K562 (cell line): Measurements from ENCODE around the gene LZTS3. TPM values are rescaled to one million over a fixed set of nuclear protein-coding genes. Genes with fewer than 3 reads are reported as not detected.
A peak's percentile ranks its signal among the peaks of the same experiment; 100 is the strongest.

ENCODE experiments used
- ATF3 ChIP-seq, 2 experiments: fragments of 450-650 bp in 1 of 2; sonication (generic) in 1 of 2; formaldehyde crosslinking in 1 of 2; IDR thresholded peaks in 1 of 2; conservative IDR thresholded peaks in 1 of 2; 2 replicates each; pipeline versions ENCODE4 v1.6.1 to v1.8.1; 2016 to 2023; ENCODE audit warnings: mild to moderate bottlenecking in 2 of 2, moderate library complexity in 2 of 2, inconsistent platforms in 1 of 2, missing genetic modification reagents in 1 of 2
- CBX8 ChIP-seq: fragments of 200-600 bp; sonication (generic); IDR thresholded peaks from 2 replicates; pipeline ENCODE4 v1.6.1; 2012; ENCODE audit warnings: borderline replicate concordance, mixed run types, low read depth, mild to moderate bottlenecking, moderate library complexity, mixed read lengths, low read length, control low read depth, inconsistent platforms; ENCODE audit not compliant: poor library complexity, severe bottlenecking; ENCODE audit errors: extremely low read depth
- HDAC8 ChIP-seq: fragments of 450-650 bp; IDR thresholded peaks from 2 replicates; pipeline ENCODE4 v1.6.1; 2016; ENCODE audit warnings: mild to moderate bottlenecking, missing genetic modification characterization, moderate library complexity, missing compliant biosample characterization
- NONO ChIP-seq, 2 experiments: fragments of 200-400 bp in 1 of 2; fragments of 450-650 bp in 1 of 2; formaldehyde crosslinking in 1 of 2; IDR thresholded peaks; 2 replicates each; pipeline ENCODE4 v1.6.1; 2017; ENCODE audit warnings: low read depth in 2 of 2, mild to moderate bottlenecking in 2 of 2, moderate library complexity in 2 of 2, low read length in 1 of 2
- NRF1 ChIP-seq, 2 experiments: fragments of 450-650 bp; IDR thresholded peaks in 1 of 2; conservative IDR thresholded peaks in 1 of 2; 2 replicates each; pipeline ENCODE4 v1.6.1; 2014; ENCODE audit warnings: mild to moderate bottlenecking in 2 of 2
- TFAP4 ChIP-seq: sonication (generic); formaldehyde crosslinking; IDR thresholded peaks from 2 replicates; pipeline ENCODE4 v1.8.0; 2022; ENCODE audit warnings: missing genetic modification reagents, mild to moderate bottlenecking, moderate library complexity, borderline replicate concordance
- ZBTB26 ChIP-seq: fragments of 450-650 bp; formaldehyde crosslinking; IDR thresholded peaks from 2 replicates; pipeline ENCODE4 v1.4.0; 2022; ENCODE audit warnings: missing genetic modification characterization
- ZFX ChIP-seq: sonication (generic); formaldehyde crosslinking; IDR thresholded peaks from 2 replicates; pipeline ENCODE4 v1.8.0; 2022; ENCODE audit warnings: mild to moderate bottlenecking, missing genetic modification reagents, moderate library complexity
- polyA plus RNA-seq, 8 experiments: library from polyadenylated mRNA; depleted of rRNA in 4 of 8; stranded (reverse) in 5 of 8; unstranded in 3 of 8; fragments of >200 nt; fragmentation: Nextera tagmentation in 2 of 8; fragmentation: Illumina TruSeq in 1 of 8; extraction: Ambion mirVana in 2 of 8; extraction: Trizol in 1 of 8; gene quantifications; 2 replicates each; pipeline versions ENCODE4 v1.2.1 to v1.2.3, GENCODE V29; 2011 to 2014; ENCODE audit warnings: inconsistent platforms in 1 of 8, missing spikeins in 1 of 8
- total RNA-seq, 7 experiments: library from RNA; depleted of rRNA in 6 of 7; stranded (reverse); fragments of >200 nt in 6 of 7; fragmentation: Illumina TruSeq in 2 of 7; extraction: Trizol in 2 of 7; gene quantifications; 2 replicates each; pipeline versions ENCODE4 v1.2.1 to v1.2.3, GENCODE V29; 2011 to 2021; ENCODE audit warnings: low replicate concordance in 1 of 7
- TF ChIP-seq, protein P1 (sequence below), 2 experiments: fragments of 450-650 bp in 1 of 2; sonication (generic) in 1 of 2; formaldehyde crosslinking; conservative IDR thresholded peaks; 2 replicates each; pipeline versions ENCODE4 v1.4.0 to v1.8.1; 2020 to 2022; ENCODE audit warnings: mild to moderate bottlenecking in 1 of 2, missing genetic modification reagents in 1 of 2
- TF ChIP-seq, protein P2 (sequence below): fragments of 450-650 bp; IDR thresholded peaks from 2 replicates; pipeline ENCODE4 v1.7.0; 2016; ENCODE audit warnings: borderline replicate concordance
- TF ChIP-seq, protein P3 (sequence below): fragments of 450-650 bp; formaldehyde crosslinking; conservative IDR thresholded peaks from 2 replicates; pipeline ENCODE4 v1.4.0; 2022; ENCODE audit warnings: mild to moderate bottlenecking, missing genetic modification characterization
- TF ChIP-seq, protein P4 (sequence below): fragments of 450-650 bp; IDR thresholded peaks from 2 replicates; pipeline ENCODE4 v1.6.1; 2016; ENCODE audit warnings: missing biosample characterization, missing genetic modification characterization
- TF ChIP-seq, protein P5 (sequence below): fragments of 450-650 bp; IDR thresholded peaks from 2 replicates; pipeline ENCODE4 v1.7.1; 2018; ENCODE audit warnings: mild to moderate bottlenecking, low read depth; ENCODE audit not compliant: partially characterized antibody

LZTS3 gene
- total and polyA plus RNA-seq, 9 of the 15 experiments (the other 6 are each of a cell fraction or from before 2014, with no cell fraction given), result 0.07 to 2.9 (median 2.0) TPM

GRCh38 chr20:3204124-3204794 lies 30.9 kb upstream of the LZTS3 start, which contains the start of gene DDRGK1 (continued):
- TF ChIP-seq, protein P1, sequence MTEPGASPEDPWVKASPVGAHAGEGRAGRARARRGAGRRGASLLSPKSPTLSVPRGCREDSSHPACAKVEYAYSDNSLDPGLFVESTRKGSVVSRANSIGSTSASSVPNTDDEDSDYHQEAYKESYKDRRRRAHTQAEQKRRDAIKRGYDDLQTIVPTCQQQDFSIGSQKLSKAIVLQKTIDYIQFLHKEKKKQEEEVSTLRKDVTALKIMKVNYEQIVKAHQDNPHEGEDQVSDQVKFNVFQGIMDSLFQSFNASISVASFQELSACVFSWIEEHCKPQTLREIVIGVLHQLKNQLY (CRISPR knock-in tag; conservative IDR thresholded peaks at IDR 0.05), result no peak
- TF ChIP-seq, protein P2, sequence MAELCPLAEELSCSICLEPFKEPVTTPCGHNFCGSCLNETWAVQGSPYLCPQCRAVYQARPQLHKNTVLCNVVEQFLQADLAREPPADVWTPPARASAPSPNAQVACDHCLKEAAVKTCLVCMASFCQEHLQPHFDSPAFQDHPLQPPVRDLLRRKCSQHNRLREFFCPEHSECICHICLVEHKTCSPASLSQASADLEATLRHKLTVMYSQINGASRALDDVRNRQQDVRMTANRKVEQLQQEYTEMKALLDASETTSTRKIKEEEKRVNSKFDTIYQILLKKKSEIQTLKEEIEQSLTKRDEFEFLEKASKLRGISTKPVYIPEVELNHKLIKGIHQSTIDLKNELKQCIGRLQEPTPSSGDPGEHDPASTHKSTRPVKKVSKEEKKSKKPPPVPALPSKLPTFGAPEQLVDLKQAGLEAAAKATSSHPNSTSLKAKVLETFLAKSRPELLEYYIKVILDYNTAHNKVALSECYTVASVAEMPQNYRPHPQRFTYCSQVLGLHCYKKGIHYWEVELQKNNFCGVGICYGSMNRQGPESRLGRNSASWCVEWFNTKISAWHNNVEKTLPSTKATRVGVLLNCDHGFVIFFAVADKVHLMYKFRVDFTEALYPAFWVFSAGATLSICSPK, result no peak
- TF ChIP-seq HDAC8 (tag), result no peak
- TF ChIP-seq TFAP4 (CRISPR knock-in tag), result peak; percentile 45
- TF ChIP-seq, protein P3, sequence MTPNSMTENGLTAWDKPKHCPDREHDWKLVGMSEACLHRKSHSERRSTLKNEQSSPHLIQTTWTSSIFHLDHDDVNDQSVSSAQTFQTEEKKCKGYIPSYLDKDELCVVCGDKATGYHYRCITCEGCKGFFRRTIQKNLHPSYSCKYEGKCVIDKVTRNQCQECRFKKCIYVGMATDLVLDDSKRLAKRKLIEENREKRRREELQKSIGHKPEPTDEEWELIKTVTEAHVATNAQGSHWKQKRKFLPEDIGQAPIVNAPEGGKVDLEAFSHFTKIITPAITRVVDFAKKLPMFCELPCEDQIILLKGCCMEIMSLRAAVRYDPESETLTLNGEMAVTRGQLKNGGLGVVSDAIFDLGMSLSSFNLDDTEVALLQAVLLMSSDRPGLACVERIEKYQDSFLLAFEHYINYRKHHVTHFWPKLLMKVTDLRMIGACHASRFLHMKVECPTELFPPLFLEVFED (CRISPR knock-in tag), result no peak
- TF ChIP-seq, protein P4, sequence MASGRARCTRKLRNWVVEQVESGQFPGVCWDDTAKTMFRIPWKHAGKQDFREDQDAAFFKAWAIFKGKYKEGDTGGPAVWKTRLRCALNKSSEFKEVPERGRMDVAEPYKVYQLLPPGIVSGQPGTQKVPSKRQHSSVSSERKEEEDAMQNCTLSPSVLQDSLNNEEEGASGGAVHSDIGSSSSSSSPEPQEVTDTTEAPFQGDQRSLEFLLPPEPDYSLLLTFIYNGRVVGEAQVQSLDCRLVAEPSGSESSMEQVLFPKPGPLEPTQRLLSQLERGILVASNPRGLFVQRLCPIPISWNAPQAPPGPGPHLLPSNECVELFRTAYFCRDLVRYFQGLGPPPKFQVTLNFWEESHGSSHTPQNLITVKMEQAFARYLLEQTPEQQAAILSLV (tag), result no peak
- peak; percentile 97 for TF ChIP-seq ZFX
- no peak for TF ChIP-seq CBX8
- TF ChIP-seq, protein P5, sequence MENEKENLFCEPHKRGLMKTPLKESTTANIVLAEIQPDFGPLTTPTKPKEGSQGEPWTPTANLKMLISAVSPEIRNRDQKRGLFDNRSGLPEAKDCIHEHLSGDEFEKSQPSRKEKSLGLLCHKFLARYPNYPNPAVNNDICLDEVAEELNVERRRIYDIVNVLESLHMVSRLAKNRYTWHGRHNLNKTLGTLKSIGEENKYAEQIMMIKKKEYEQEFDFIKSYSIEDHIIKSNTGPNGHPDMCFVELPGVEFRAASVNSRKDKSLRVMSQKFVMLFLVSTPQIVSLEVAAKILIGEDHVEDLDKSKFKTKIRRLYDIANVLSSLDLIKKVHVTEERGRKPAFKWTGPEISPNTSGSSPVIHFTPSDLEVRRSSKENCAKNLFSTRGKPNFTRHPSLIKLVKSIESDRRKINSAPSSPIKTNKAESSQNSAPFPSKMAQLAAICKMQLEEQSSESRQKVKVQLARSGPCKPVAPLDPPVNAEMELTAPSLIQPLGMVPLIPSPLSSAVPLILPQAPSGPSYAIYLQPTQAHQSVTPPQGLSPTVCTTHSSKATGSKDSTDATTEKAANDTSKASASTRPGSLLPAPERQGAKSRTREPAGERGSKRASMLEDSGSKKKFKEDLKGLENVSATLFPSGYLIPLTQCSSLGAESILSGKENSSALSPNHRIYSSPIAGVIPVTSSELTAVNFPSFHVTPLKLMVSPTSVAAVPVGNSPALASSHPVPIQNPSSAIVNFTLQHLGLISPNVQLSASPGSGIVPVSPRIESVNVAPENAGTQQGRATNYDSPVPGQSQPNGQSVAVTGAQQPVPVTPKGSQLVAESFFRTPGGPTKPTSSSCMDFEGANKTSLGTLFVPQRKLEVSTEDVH, result peak; percentile 9
- no peak for TF ChIP-seq NONO (IDR thresholded peaks at IDR 0.05; ENCODE audit: low read depth in 2 of 2, low read length in 1 of 2)
- TF ChIP-seq NRF1 (conservative IDR thresholded peaks at IDR 0.05 in 1 of 2, IDR thresholded peaks at IDR 0.05 in 1 of 2), result peak; percentile 99
- no peak for TF ChIP-seq ATF3 (IDR thresholded peaks at IDR 0.05)
- no peak for TF ChIP-seq ATF3 (CRISPR knock-in tag; conservative IDR thresholded peaks at IDR 0.05)
- no peak for TF ChIP-seq ZBTB26 (CRISPR knock-in tag)
